Panc1 (cell line): ENCODE data around the gene P3R3URF. TPM values are rescaled to one million over a fixed set of nuclear protein-coding genes. Genes with fewer than 3 reads are reported as not detected.

Experiments used
- ATAC-seq: fragments of 200-7000 bp; cut with Tn5 transposase; 2 replicates; pipeline ENCODE4 v1.9.1; 2020; ENCODE audit warnings: mild to moderate bottlenecking, moderate library complexity
- BruUV-seq: library from RNA; stranded (reverse); fragments of 400-500 nt; replicated peaks from 2 replicates; lab custom pipeline; 2021; lab: Mats Ljungman, UMichigan
- CTCF ChIA-PET: fragments of 300-600 bp; sonication (Branson Sonifier 250); formaldehyde crosslinking; loops from one replicate; lab custom pipeline; 2022; ENCODE audit warnings: antibody characterized with exemption; lab: Charles Lee
- POLR2A ChIA-PET: fragments of 300-600 bp; sonication (Branson Sonifier 250); formaldehyde crosslinking; loops from one replicate; lab custom pipeline; 2022; ENCODE audit warnings: antibody characterized with exemption; lab: Charles Lee
- DNase-seq: peaks from one replicate; pipeline ENCODE4 v3.0.0-alpha.2; 2010; ENCODE audit warnings: low read depth, low spot score
- H3K27ac ChIP-seq: 2 replicates; pipeline ENCODE4 v1.5.1; 2011; ENCODE audit warnings: mild to moderate bottlenecking, low read length, inconsistent platforms
- H3K27me3 ChIP-seq: fragments of 200-500 bp; sonication (Bioruptor generic); 2 replicates; pipeline ENCODE4 v1.6.0; 2014; ENCODE audit warnings: low read length, inconsistent platforms; ENCODE audit not compliant: control insufficient read depth, insufficient read depth
- H3K36me3 ChIP-seq: fragments of 200-500 bp; sonication (Bioruptor generic); 2 replicates; pipeline ENCODE4 v1.5.1; 2014; ENCODE audit warnings: inconsistent platforms, mild to moderate bottlenecking, low read length, moderate library complexity; ENCODE audit not compliant: control insufficient read depth, insufficient read depth
- H3K4me1 ChIP-seq: 2 replicates; pipeline ENCODE4 v1.5.1; 2011; ENCODE audit warnings: inconsistent platforms, mild to moderate bottlenecking, low read length, moderate library complexity; ENCODE audit not compliant: control insufficient read depth, insufficient read depth
- H3K4me3 ChIP-seq, 2 experiments: 2 replicates each; pipeline ENCODE4 v1.5.1; 2011 to 2012; ENCODE audit warnings: low read depth in 2 of 2, low read length in 2 of 2, mild to moderate bottlenecking in 2 of 2, inconsistent platforms in 1 of 2, moderate library complexity in 1 of 2
- H3K9me3 ChIP-seq: fragments of 200-500 bp; sonication (Bioruptor generic); 2 replicates; pipeline ENCODE4 v1.5.1; 2014; ENCODE audit warnings: low read depth, mild to moderate bottlenecking, inconsistent platforms, low read length, moderate library complexity; ENCODE audit not compliant: control insufficient read depth, insufficient read depth
- CTCF ChIP-seq: fragments of 450-650 bp; IDR thresholded peaks from 2 replicates; pipeline ENCODE4 v1.5.1; 2017; ENCODE audit warnings: mild to moderate bottlenecking
- POLR2AphosphoS5 ChIP-seq: IDR thresholded peaks from 2 replicates; pipeline ENCODE4 v1.6.1; 2012; ENCODE audit warnings: mild to moderate bottlenecking, low read depth, low read length, moderate library complexity
- REST ChIP-seq, 2 experiments: IDR thresholded peaks; 2 replicates each; pipeline ENCODE4 v1.6.1; 2011 to 2012; ENCODE audit warnings: low read depth in 2 of 2, control low read depth in 1 of 2, low read length in 1 of 2, mild to moderate bottlenecking in 1 of 2, moderate library complexity in 1 of 2; ENCODE audit not compliant: insufficient read depth in 1 of 2
- SIN3A ChIP-seq: IDR thresholded peaks from 2 replicates; pipeline ENCODE4 v1.6.1; 2012; ENCODE audit warnings: low read depth, mild to moderate bottlenecking, low read length, moderate library complexity, borderline replicate concordance; ENCODE audit not compliant: insufficient read depth
- TCF7L2 ChIP-seq: IDR thresholded peaks from 2 replicates; pipeline ENCODE4 v1.6.1; 2011; ENCODE audit warnings: mild to moderate bottlenecking, low read depth, low read length, inconsistent platforms
- in situ Hi-C: cut with HindIII; loops from 2 replicates; pipeline ENCODE4 v1.10.0; 2016; ENCODE audit warnings: low sequenced_read_pairs, low pct_unique_long_range_greater_than_20kb
- intact Hi-C: fragments of 100-400 bp; cut with micrococcal nuclease; formaldehyde crosslinking; loops from one replicate; pipeline ENCODE4 v1.10.0; 2022; ENCODE audit not compliant: unreplicated experiment
- total RNA-seq: library from RNA; stranded (reverse); gene quantifications from one replicate; pipeline ENCODE4 v1.2.1, GENCODE V29; 2021; ENCODE audit not compliant: unreplicated experiment

The P3R3URF gene
- total RNA-seq, 1 experiment from 2014 or later = not detected

GRCh38 chr1:46197964-46198811, 21.9 kb upstream of the P3R3URF start, which contains the start of gene POMGNT1:
Gene POMGNT1 (minus strand): TSS chr1:46198434. CDS start chr1:46197821, 613 bp downstream.
- DNase-seq = no peak
- H3K4me1 ChIP-seq = peaks cover 21% of the 10 kb centered on the region
- no TSS peak for BruUV-seq
- intact Hi-C loops = no loop called here
- H3K36me3 ChIP-seq = 0 out of 2 replicates have a peak, but pooled peaks cover 4% of the 10 kb centered on the region
- ChIA-PET POLR2A (no interaction called here), CTCF (interaction anchor here (2.3 kb wide), 1 partner anchor 25 kb away, joined by 12 read pairs; no protein-coding TSS in a partner anchor)
- peak within 1 kb of the TSS; percentile 97 for H3K27ac ChIP-seq
- H3K27me3 ChIP-seq = no peaks in the 10 kb centered on the region
- H3K4me3 ChIP-seq = peak within 1 kb of the TSS; percentile 88 to 89
- no peaks in the 10 kb centered on the region for H3K9me3 ChIP-seq
- in situ Hi-C loops = no loop called here
- TF ChIP-seq REST (IDR thresholded peaks at IDR 0.05; ENCODE audit: insufficient read depth in 1 of 2, low read depth in 2 of 2, low read length in 1 of 2) = 0 out of 4 replicates have a peak, but pooled peaks of 1 of the 2 experiments have one; percentile 49
- peak; percentile 68 for TF ChIP-seq POLR2AphosphoS5
- TF ChIP-seq TCF7L2 = no peak
- TF ChIP-seq SIN3A = 0 out of 2 replicates have a peak, but pooled peaks have one; percentile 58
- TF ChIP-seq CTCF = no peak
- ATAC-seq = peak; percentile 95

- no peak for DNase-seq
- H3K27ac ChIP-seq = peak overlapping the region; percentile 97
- H3K4me1 ChIP-seq = peaks cover 21% of the 10 kb centered on the region
- ChIA-PET CTCF (no interaction called here), POLR2A (no interaction called here)
- peak; percentile 17; the same call in 1 of the 2 replicates for ATAC-seq
- no peaks in the 10 kb centered on the region for H3K9me3 ChIP-seq
- in situ Hi-C loops (no loop called here), intact Hi-C loops (no loop called here)
- H3K27me3 ChIP-seq = no peaks in the 10 kb centered on the region
- TF ChIP-seq REST (IDR thresholded peaks at IDR 0.05; ENCODE audit: insufficient read depth in 1 of 2, low read depth in 2 of 2, low read length in 1 of 2) (no peak), TCF7L2 (no peak), POLR2AphosphoS5 (no peak), SIN3A (no peak), CTCF (no peak)
- peak overlapping the region; percentile 88 to 89 for H3K4me3 ChIP-seq
- no TSS peak for BruUV-seq
- peaks cover 6% of the 10 kb centered on the region; the same call in 1 of the 2 replicates for H3K36me3 ChIP-seq
These were observed 21.3 kb upstream of the P3R3URF start for GRCh38 chr1:46197560-46197963.
